HL-60 (cell line): ENCODE data around the gene DENND4A.

ENCODE experiments used
- POLR2AphosphoS5 ChIP-seq: IDR thresholded peaks from 2 replicates; pipeline ENCODE4 v1.6.1; 2012; ENCODE audit warnings: low read depth
- TF ChIP-seq, protein P1 (sequence below): IDR thresholded peaks from one replicate; pipeline ENCODE4 v1.5.1; 2011; ENCODE audit warnings: low read length, control low read depth, inconsistent platforms; ENCODE audit not compliant: insufficient read depth

DNA sequence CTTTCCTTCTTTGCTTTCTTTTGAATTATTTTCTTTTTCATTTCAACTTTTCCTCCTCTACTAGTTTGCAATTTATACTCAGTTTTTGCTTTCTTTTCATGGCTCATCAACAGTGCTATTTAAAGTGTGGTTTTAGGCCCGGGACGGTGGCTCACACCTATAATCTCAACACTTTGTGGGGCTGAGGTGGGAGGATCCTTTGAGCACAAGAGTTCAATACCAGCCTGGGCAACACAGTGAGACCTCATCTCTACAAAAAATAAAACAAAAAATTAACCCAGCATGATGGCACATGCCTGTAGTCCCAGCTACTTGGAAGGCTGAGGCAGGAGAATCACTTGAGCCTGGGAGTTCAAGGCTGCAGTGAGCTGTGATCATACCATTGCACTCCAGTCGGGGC, 20.4 kb upstream of the DENND4A start:
- TF ChIP-seq, protein P1, sequence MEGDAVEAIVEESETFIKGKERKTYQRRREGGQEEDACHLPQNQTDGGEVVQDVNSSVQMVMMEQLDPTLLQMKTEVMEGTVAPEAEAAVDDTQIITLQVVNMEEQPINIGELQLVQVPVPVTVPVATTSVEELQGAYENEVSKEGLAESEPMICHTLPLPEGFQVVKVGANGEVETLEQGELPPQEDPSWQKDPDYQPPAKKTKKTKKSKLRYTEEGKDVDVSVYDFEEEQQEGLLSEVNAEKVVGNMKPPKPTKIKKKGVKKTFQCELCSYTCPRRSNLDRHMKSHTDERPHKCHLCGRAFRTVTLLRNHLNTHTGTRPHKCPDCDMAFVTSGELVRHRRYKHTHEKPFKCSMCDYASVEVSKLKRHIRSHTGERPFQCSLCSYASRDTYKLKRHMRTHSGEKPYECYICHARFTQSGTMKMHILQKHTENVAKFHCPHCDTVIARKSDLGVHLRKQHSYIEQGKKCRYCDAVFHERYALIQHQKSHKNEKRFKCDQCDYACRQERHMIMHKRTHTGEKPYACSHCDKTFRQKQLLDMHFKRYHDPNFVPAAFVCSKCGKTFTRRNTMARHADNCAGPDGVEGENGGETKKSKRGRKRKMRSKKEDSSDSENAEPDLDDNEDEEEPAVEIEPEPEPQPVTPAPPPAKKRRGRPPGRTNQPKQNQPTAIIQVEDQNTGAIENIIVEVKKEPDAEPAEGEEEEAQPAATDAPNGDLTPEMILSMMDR = no peak
- TF ChIP-seq POLR2AphosphoS5 = no peak
